Measurements from ENCODE around the gene SCNN1G.
"Not testable (repeated sequence)": the region's sequence is repeated elsewhere in the genome, so short reads cannot be mapped to it uniquely, and the experiment has no call there.

Gene SCNN1G

GRCh38 chr16:23182679-23183542 lies at the start of gene SCNN1G:
Gene SCNN1G (plus strand): TSS chr16:23182745. CDS start chr16:23186272, 3,527 bp downstream.
- H3K4me3 ChIP-seq (ENCODE audit: low read depth, low read length), result peak within 1 kb of the TSS; percentile 29
- DNase-seq (ENCODE audit: low read depth), result no peak

- peak; percentile 30 for DNase-seq (ENCODE audit: low read depth)
- peak overlapping the region; percentile 25 for H3K4me3 ChIP-seq (ENCODE audit: low read depth, low read length)
Measured at GRCh38 chr16:23132775-23133463, 49.6 kb upstream of the SCNN1G start.

- no peak overlapping the region for H3K4me3 ChIP-seq (ENCODE audit: low read depth, low read length)
- DNase-seq (ENCODE audit: low read depth), result no peak
Measured at GRCh38 chr16:23134274-23134673, 48.3 kb upstream of the SCNN1G start.

GRCh38 chr16:23137256-23137655 lies 45.3 kb upstream of the SCNN1G start:
- no peak overlapping the region for H3K4me3 ChIP-seq (ENCODE audit: low read depth, low read length)
- no peak for DNase-seq (ENCODE audit: low read depth)

GRCh38 chr16:23137818-23138217 lies 44.7 kb upstream of the SCNN1G start:
- no peak overlapping the region for H3K4me3 ChIP-seq (ENCODE audit: low read depth, low read length)
- DNase-seq (ENCODE audit: low read depth), result no peak

- no peak overlapping the region for H3K4me3 ChIP-seq (ENCODE audit: low read depth, low read length)
- no peak for DNase-seq (ENCODE audit: low read depth)
Measured at GRCh38 chr16:23140107-23140506, 42.4 kb upstream of the SCNN1G start.

GRCh38 chr16:23141033-23141432 lies 41.5 kb upstream of the SCNN1G start:
- DNase-seq (ENCODE audit: low read depth), result no peak
- H3K4me3 ChIP-seq (ENCODE audit: low read depth, low read length), result no peak overlapping the region

GRCh38 chr16:23141500-23141899 lies 41.0 kb upstream of the SCNN1G start:
- no peak for DNase-seq (ENCODE audit: low read depth)
- H3K4me3 ChIP-seq (ENCODE audit: low read depth, low read length), result no peak overlapping the region

GRCh38 chr16:23141959-23142740 lies 40.4 kb upstream of the SCNN1G start:
- no peak overlapping the region for H3K4me3 ChIP-seq (ENCODE audit: low read depth, low read length)
- no peak for DNase-seq (ENCODE audit: low read depth)

GRCh38 chr16:23143391-23143790 lies 39.2 kb upstream of the SCNN1G start:
- H3K4me3 ChIP-seq (ENCODE audit: low read depth, low read length), result no peak overlapping the region
- no peak for DNase-seq (ENCODE audit: low read depth)

- H3K4me3 ChIP-seq (ENCODE audit: low read depth, low read length); DNase-seq (ENCODE audit: low read depth): not testable (repeated sequence)
Measured at GRCh38 chr16:23144393-23144792, 38.2 kb upstream of the SCNN1G start.

- DNase-seq (ENCODE audit: low read depth), result no peak
- no peak overlapping the region for H3K4me3 ChIP-seq (ENCODE audit: low read depth, low read length)
Measured at GRCh38 chr16:23145186-23145585, 37.4 kb upstream of the SCNN1G start.

- DNase-seq (ENCODE audit: low read depth), result peak; percentile 22
- H3K4me3 ChIP-seq (ENCODE audit: low read depth, low read length), result no peak overlapping the region
Measured at GRCh38 chr16:23145608-23146007, 36.9 kb upstream of the SCNN1G start.

- H3K4me3 ChIP-seq (ENCODE audit: low read depth, low read length), result no peak overlapping the region
- no peak for DNase-seq (ENCODE audit: low read depth)
Measured at GRCh38 chr16:23146877-23147601, 35.5 kb upstream of the SCNN1G start.

GRCh38 chr16:23147666-23148065 lies 34.9 kb upstream of the SCNN1G start:
- DNase-seq (ENCODE audit: low read depth), result no peak
- no peak overlapping the region for H3K4me3 ChIP-seq (ENCODE audit: low read depth, low read length)

- DNase-seq (ENCODE audit: low read depth), result no peak
- peak overlapping the region; percentile 70 for H3K4me3 ChIP-seq (ENCODE audit: low read depth, low read length)
Measured at GRCh38 chr16:23148166-23148512, 34.4 kb upstream of the SCNN1G start.

GRCh38 chr16:23148513-23149266 lies 33.9 kb upstream of the SCNN1G start:
- no peak for DNase-seq (ENCODE audit: low read depth)
- H3K4me3 ChIP-seq (ENCODE audit: low read depth, low read length), result peak overlapping the region; percentile 70

GRCh38 chr16:23149267-23149992 lies 33.1 kb upstream of the SCNN1G start, which contains the start of gene USP31:
Gene USP31 (minus strand): TSS chr16:23149452. CDS start chr16:23149270, 182 bp downstream.
- DNase-seq (ENCODE audit: low read depth), result peak; percentile 84
- peak within 1 kb of the TSS; percentile 70 for H3K4me3 ChIP-seq (ENCODE audit: low read depth, low read length)

Data from skeletal muscle cell (primary cell).